ENCODE measurements around the gene MYL3.
A peak's percentile ranks its signal among the peaks of the same experiment; 100 is the strongest.

The MYL3 gene

DNA sequence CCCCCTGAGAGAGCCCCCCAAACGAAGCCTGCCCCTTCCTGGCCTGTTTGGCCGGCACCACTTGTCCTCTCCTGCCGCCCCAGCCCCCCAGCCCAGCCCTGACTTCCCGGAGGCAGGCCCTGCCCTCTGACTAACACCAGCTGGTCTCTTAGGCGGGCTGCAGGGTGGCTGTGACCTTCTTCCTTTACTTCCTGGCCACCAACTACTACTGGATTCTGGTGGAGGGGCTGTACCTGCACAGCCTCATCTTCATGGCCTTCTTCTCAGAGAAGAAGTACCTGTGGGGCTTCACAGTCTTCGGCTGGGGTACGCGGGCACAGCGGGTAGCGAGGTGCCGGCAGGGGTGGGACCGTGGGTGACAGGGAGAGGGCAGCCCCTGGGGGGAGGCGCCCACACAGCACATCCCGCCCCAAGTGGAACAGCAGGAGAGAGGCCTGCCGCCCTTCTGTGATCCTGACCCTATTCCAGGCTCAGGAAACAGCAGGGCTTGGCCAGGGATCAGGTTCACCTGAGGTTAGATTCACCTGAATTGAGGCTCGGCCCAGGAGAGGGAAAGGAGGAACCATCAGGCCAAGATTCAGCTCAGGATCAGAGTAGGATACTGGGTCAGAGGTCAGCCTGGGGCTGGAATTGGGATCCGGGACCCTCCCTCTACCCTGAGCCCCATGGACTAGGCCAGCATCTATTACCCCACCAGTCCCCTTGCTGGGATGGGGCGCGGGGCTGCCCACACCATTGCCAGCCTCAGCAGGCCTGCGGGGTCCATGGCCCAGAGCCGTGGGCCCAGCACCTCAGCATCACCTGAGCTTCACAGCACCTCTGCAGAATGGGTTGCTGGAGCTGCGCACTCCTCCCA, 36.1 kb upstream of the MYL3 start:
- H3K27ac ChIP-seq: no peak overlapping the region
- TF ChIP-seq, protein P1, sequence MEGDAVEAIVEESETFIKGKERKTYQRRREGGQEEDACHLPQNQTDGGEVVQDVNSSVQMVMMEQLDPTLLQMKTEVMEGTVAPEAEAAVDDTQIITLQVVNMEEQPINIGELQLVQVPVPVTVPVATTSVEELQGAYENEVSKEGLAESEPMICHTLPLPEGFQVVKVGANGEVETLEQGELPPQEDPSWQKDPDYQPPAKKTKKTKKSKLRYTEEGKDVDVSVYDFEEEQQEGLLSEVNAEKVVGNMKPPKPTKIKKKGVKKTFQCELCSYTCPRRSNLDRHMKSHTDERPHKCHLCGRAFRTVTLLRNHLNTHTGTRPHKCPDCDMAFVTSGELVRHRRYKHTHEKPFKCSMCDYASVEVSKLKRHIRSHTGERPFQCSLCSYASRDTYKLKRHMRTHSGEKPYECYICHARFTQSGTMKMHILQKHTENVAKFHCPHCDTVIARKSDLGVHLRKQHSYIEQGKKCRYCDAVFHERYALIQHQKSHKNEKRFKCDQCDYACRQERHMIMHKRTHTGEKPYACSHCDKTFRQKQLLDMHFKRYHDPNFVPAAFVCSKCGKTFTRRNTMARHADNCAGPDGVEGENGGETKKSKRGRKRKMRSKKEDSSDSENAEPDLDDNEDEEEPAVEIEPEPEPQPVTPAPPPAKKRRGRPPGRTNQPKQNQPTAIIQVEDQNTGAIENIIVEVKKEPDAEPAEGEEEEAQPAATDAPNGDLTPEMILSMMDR (IDR thresholded peaks at IDR 0.05): no peak
- TF ChIP-seq ZFX (IDR thresholded peaks at IDR 0.05; ENCODE audit: borderline replicate concordance): no peak

DNA sequence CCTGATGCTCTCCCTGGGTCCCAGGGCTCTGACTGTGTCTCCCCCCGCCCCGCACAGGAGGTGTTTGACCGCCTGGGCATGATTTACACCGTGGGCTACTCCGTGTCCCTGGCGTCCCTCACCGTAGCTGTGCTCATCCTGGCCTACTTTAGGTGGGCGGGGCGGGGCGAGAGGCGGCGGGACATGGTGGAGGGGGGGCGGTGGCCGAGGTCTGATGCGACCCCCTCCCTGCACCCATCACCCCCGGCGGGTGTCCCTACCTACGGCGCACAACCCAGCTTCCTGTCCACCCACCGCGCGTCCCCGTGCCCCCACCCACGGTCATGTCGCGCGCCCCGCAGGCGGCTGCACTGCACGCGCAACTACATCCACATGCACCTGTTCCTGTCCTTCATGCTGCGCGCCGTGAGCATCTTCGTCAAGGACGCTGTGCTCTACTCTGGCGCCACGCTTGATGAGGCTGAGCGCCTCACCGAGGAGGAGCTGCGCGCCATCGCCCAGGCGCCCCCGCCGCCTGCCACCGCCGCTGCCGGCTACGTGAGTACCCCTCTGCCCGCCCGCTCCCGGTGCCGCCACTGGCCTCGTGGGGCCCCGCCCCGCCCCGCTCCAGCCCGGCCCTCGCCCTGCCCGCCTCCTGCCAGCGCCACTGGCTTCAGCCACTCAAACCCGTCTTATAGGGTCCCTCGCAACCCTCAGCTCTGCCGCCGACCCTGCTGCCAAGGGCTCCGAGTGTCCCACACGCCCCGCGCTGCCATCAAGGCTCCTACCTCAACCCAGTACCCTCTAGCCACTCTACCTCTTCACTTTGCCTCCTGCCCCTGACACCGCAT, 35.3 kb upstream of the MYL3 start:
- TF ChIP-seq, protein P1 (IDR thresholded peaks at IDR 0.05): no peak
- no peak for TF ChIP-seq ZFX (IDR thresholded peaks at IDR 0.05; ENCODE audit: borderline replicate concordance)
- no peak overlapping the region for H3K27ac ChIP-seq

GRCh38 chr3:46897829-46898320, 34.6 kb upstream of the MYL3 start:
- TF ChIP-seq, protein P1 (IDR thresholded peaks at IDR 0.05): 0 out of 2 replicates have a peak, but pooled peaks have one; percentile 6
- no peak for TF ChIP-seq ZFX (IDR thresholded peaks at IDR 0.05; ENCODE audit: borderline replicate concordance)
- no peak overlapping the region for H3K27ac ChIP-seq

- H3K27ac ChIP-seq: no peak overlapping the region
- no peak for TF ChIP-seq ZFX (IDR thresholded peaks at IDR 0.05; ENCODE audit: borderline replicate concordance)
- TF ChIP-seq, protein P1 (IDR thresholded peaks at IDR 0.05): no peak
These were observed 33.8 kb upstream of the MYL3 start for GRCh38 chr3:46897031-46897430.

DNA sequence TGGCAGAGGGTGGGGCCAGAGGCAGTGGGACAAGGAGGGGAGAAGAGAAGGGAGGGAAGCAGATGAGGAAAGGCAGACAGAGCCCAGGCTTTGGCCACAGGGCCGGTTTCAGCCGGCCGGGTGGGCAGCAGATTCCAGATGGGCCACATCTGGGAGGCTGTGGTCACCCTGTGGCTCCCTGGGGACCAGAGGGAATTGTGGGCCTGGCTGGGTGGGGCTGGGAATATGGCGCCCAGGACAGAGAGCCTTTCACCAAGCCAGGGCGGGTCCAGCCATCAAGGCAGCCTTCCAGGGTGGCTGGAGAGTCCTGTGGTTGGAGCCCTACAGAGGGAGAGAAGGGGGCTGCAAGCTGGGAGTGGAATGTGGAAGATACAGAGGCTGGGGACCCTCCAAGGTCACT, 33.1 kb upstream of the MYL3 start:
- no peak for TF ChIP-seq ZFX (IDR thresholded peaks at IDR 0.05; ENCODE audit: borderline replicate concordance)
- TF ChIP-seq, protein P1 (IDR thresholded peaks at IDR 0.05): no peak
- H3K27ac ChIP-seq: no peak overlapping the region

DNA sequence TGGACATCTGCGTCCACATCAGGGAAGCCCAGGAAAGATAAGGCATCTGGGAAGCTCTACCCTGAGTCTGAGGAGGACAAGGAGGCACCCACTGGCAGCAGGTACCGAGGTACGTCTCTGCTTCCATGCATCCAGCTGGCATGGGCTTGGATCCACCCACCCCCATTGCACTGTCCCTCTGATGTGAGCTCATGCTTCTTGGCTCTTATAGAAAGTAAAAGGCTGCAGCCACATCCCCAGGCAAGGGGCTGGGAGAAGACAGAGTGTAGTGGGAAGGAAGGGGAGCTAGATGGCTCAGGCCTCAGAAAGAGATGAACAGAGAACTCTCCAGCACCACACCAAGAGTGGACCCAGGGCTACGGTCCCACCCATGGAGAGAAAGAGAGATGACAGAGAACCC, 32.5 kb upstream of the MYL3 start:
- H3K27ac ChIP-seq: no peak overlapping the region
- TF ChIP-seq, protein P1 (IDR thresholded peaks at IDR 0.05): no peak
- TF ChIP-seq ZFX (IDR thresholded peaks at IDR 0.05; ENCODE audit: borderline replicate concordance): no peak

Measured in 22Rv1 (cell line).